CD4-positive, CD25-positive, alpha-beta regulatory T cell (primary cell): ENCODE measurements around the gene PMEPA1. TPM values are rescaled to one million over a fixed set of nuclear protein-coding genes. Genes with fewer than 3 reads are reported as not detected.
A peak's percentile ranks its signal among the peaks of the same experiment; 100 is the strongest.

Source experiments
- ATAC-seq, 2 donors: fragments of 150-1000 bp; cut with Tn5 transposase; one replicate each; pipeline ENCODE4 v1.10.0; 2021; ENCODE audit warnings: low read depth in 2 of 2, moderate number of reproducible peaks in 2 of 2, moderate library complexity in 1 of 2
- DNase-seq, 3 donors: peaks; one replicate each; pipeline versions ENCODE4 v3.0.0 to v3.0.0-alpha.2; 2012 to 2022; ENCODE audit warnings: mixed read lengths in 1 of 3
- H3K27ac ChIP-seq: one replicate; pipeline ENCODE4 v1.7.0; 2013; ENCODE audit warnings: mild to moderate bottlenecking, low read length; ENCODE audit not compliant: insufficient read depth, poor library complexity, severe bottlenecking
- H3K27me3 ChIP-seq: one replicate; pipeline ENCODE4 v1.7.0; 2013; ENCODE audit warnings: low read length; ENCODE audit not compliant: control insufficient read depth, insufficient read depth
- H3K36me3 ChIP-seq: one replicate; pipeline ENCODE4 v1.7.0; 2013; ENCODE audit warnings: mild to moderate bottlenecking, low read length, moderate library complexity; ENCODE audit not compliant: control insufficient read depth, insufficient read depth
- H3K4me1 ChIP-seq: 2 replicates; pipeline ENCODE4 v1.7.0; 2013; ENCODE audit warnings: mild to moderate bottlenecking, low read length; ENCODE audit not compliant: insufficient read depth, control insufficient read depth, poor library complexity, severe bottlenecking
- H3K4me3 ChIP-seq: one replicate; pipeline ENCODE4 v1.7.0; 2013; ENCODE audit warnings: low read depth, mild to moderate bottlenecking, low read length, moderate library complexity
- H3K9me3 ChIP-seq, 2 experiments: 1 replicate in 1 of 2; 2 replicates in 1 of 2; pipeline ENCODE4 v1.7.0; 2013; ENCODE audit warnings: low read length in 2 of 2, mild to moderate bottlenecking in 1 of 2, moderate library complexity in 1 of 2; ENCODE audit not compliant: control insufficient read depth in 2 of 2
- H3K27ac Mint-ChIP-seq, 3 donors: one replicate each; pipeline ENCODE4 v1.8.0; 2020 to 2022; ENCODE audit warnings: mild to moderate bottlenecking in 3 of 3, mixed read lengths in 3 of 3, moderate library complexity in 2 of 3
- H3K27me3 Mint-ChIP-seq: one replicate; pipeline ENCODE4 v1.8.0; 2022; ENCODE audit warnings: mild to moderate bottlenecking, mixed read lengths
- H3K36me3 Mint-ChIP-seq: one replicate; pipeline ENCODE4 v1.8.0; 2020; ENCODE audit warnings: mixed read lengths
- H3K4me1 Mint-ChIP-seq, 4 donors: one replicate each; pipeline ENCODE4 v1.8.0; 2020 to 2022; ENCODE audit warnings: mixed read lengths in 4 of 4, mild to moderate bottlenecking in 1 of 4
- H3K4me3 Mint-ChIP-seq, 4 donors: one replicate each; pipeline ENCODE4 v1.8.0; 2020 to 2022; ENCODE audit warnings: mild to moderate bottlenecking in 4 of 4, mixed read lengths in 4 of 4, moderate library complexity in 3 of 4
- H3K9me3 Mint-ChIP-seq, 7 donors: one replicate each; pipeline ENCODE4 v1.8.0; 2020 to 2022; ENCODE audit warnings: mixed read lengths in 7 of 7, mild to moderate bottlenecking in 3 of 7, moderate library complexity in 2 of 7
- polyA plus RNA-seq, 4 donors: library from polyadenylated mRNA; unstranded; fragments of 300-500 nt; fragmentation: Illumina TruSeq; gene quantifications; one replicate each; pipeline ENCODE4 v1.2.3, GENCODE V29; 2021
- total RNA-seq: library from RNA; stranded (reverse); gene quantifications from one replicate; pipeline ENCODE4 v1.2.3, GENCODE V29; 2022

The PMEPA1 gene
- total and polyA plus RNA-seq, 5 donors from 2014 or later = 0.36 to 4.0 (median 0.86) TPM

- Mint-ChIP-seq H3K27ac (no peak overlapping the region), H3K36me3 (no peaks in the 10 kb centered on the region), H3K27me3 (no peaks in the 10 kb centered on the region), H3K9me3 (no peaks in the 10 kb centered on the region), H3K4me1 (peaks cover 0 to 4% (median under 1%) of the 10 kb centered on the region in 4 donors), H3K4me3 (no peak overlapping the region)
- Histone ChIP-seq H3K27ac (no peak overlapping the region), H3K9me3 (no peaks in the 10 kb centered on the region), H3K36me3 (no peaks in the 10 kb centered on the region), H3K4me3 (no peak overlapping the region), H3K27me3 (no peaks in the 10 kb centered on the region), H3K4me1 (no peaks in the 10 kb centered on the region)
- DNase-seq = no peak
- no peak for ATAC-seq
Observed at GRCh38 chr20:57671662-57672061, 38.2 kb downstream of the PMEPA1 start.

- no peak for DNase-seq
- no peak overlapping the region for H3K27ac ChIP-seq
- peaks cover 0 to 4% (median 0%) of the 10 kb centered on the region in 4 donors for H3K4me1 Mint-ChIP-seq
- H3K4me1 ChIP-seq = no peaks in the 10 kb centered on the region
- no peak for ATAC-seq
- H3K36me3 Mint-ChIP-seq = no peaks in the 10 kb centered on the region
- no peaks in the 10 kb centered on the region for H3K36me3 ChIP-seq
- no peaks in the 10 kb centered on the region for H3K9me3 ChIP-seq
- H3K27me3 Mint-ChIP-seq = no peaks in the 10 kb centered on the region
- H3K27me3 ChIP-seq = no peaks in the 10 kb centered on the region
- no peak overlapping the region for H3K4me3 ChIP-seq
- no peak overlapping the region for H3K4me3 Mint-ChIP-seq
- no peak overlapping the region for H3K27ac Mint-ChIP-seq
- H3K9me3 Mint-ChIP-seq = no peaks in the 10 kb centered on the region
Observed at GRCh38 chr20:57671072-57671391, 38.8 kb downstream of the PMEPA1 start.

GRCh38 chr20:57670288-57671071, 39.3 kb downstream of the PMEPA1 start:
- Histone ChIP-seq H3K27me3 (no peaks in the 10 kb centered on the region), H3K4me1 (no peaks in the 10 kb centered on the region), H3K9me3 (no peaks in the 10 kb centered on the region), H3K4me3 (no peak overlapping the region), H3K36me3 (no peaks in the 10 kb centered on the region), H3K27ac (no peak overlapping the region)
- H3K36me3 Mint-ChIP-seq = no peaks in the 10 kb centered on the region
- no peak overlapping the region for H3K4me3 Mint-ChIP-seq
- H3K4me1 Mint-ChIP-seq = peaks cover 0 to 4% (median 0%) of the 10 kb centered on the region in 4 donors
- DNase-seq (no peak), ATAC-seq (no peak)
- H3K27ac Mint-ChIP-seq = no peak overlapping the region
- H3K27me3 Mint-ChIP-seq = no peaks in the 10 kb centered on the region
- H3K9me3 Mint-ChIP-seq = no peaks in the 10 kb centered on the region

- Histone ChIP-seq H3K36me3 (no peaks in the 10 kb centered on the region), H3K27ac (no peak overlapping the region), H3K9me3 (no peaks in the 10 kb centered on the region), H3K4me3 (no peak overlapping the region), H3K27me3 (no peaks in the 10 kb centered on the region), H3K4me1 (no peaks in the 10 kb centered on the region)
- Mint-ChIP-seq H3K4me3 (peak overlapping the region in 1 of 4 donors; percentile 64), H3K27me3 (no peaks in the 10 kb centered on the region), H3K9me3 (no peaks in the 10 kb centered on the region), H3K36me3 (no peaks in the 10 kb centered on the region), H3K4me1 (peaks cover 0 to 4% (median 0%) of the 10 kb centered on the region in 4 donors), H3K27ac (no peak overlapping the region)
- ATAC-seq = no peak
- no peak for DNase-seq
Observed at GRCh38 chr20:57669632-57670031, 40.2 kb downstream of the PMEPA1 start.

- no peaks in the 10 kb centered on the region for H3K36me3 Mint-ChIP-seq
- ATAC-seq = no peak
- no peaks in the 10 kb centered on the region for H3K27me3 Mint-ChIP-seq
- Histone ChIP-seq H3K27me3 (no peaks in the 10 kb centered on the region), H3K36me3 (no peaks in the 10 kb centered on the region), H3K4me1 (no peaks in the 10 kb centered on the region), H3K27ac (no peak overlapping the region), H3K4me3 (no peak overlapping the region), H3K9me3 (no peaks in the 10 kb centered on the region)
- no peak overlapping the region for H3K27ac Mint-ChIP-seq
- DNase-seq = no peak
- H3K9me3 Mint-ChIP-seq = no peaks in the 10 kb centered on the region
- H3K4me3 Mint-ChIP-seq = no peak overlapping the region
- H3K4me1 Mint-ChIP-seq = peaks cover 0 to 4% (median 0%) of the 10 kb centered on the region in 4 donors
Observed at GRCh38 chr20:57667924-57668782, 41.7 kb downstream of the PMEPA1 start.

GRCh38 chr20:57667388-57667787, 42.4 kb downstream of the PMEPA1 start:
- DNase-seq (no peak), ATAC-seq (no peak)
- no peaks in the 10 kb centered on the region for H3K27me3 ChIP-seq
- H3K27ac Mint-ChIP-seq = no peak overlapping the region
- no peaks in the 10 kb centered on the region for H3K27me3 Mint-ChIP-seq
- H3K4me3 ChIP-seq = no peak overlapping the region
- no peaks in the 10 kb centered on the region for H3K9me3 Mint-ChIP-seq
- no peaks in the 10 kb centered on the region for H3K36me3 ChIP-seq
- no peaks in the 10 kb centered on the region for H3K36me3 Mint-ChIP-seq
- H3K27ac ChIP-seq = no peak overlapping the region
- H3K4me1 ChIP-seq = no peaks in the 10 kb centered on the region
- no peak overlapping the region for H3K4me3 Mint-ChIP-seq
- no peaks in the 10 kb centered on the region for H3K9me3 ChIP-seq
- peaks cover 0 to 7% (median 0%) of the 10 kb centered on the region in 4 donors for H3K4me1 Mint-ChIP-seq

GRCh38 chr20:57666834-57667157, 43.0 kb downstream of the PMEPA1 start:
- Histone ChIP-seq H3K36me3 (no peaks in the 10 kb centered on the region), H3K27me3 (no peaks in the 10 kb centered on the region), H3K27ac (no peak overlapping the region), H3K4me1 (no peaks in the 10 kb centered on the region), H3K9me3 (no peaks in the 10 kb centered on the region), H3K4me3 (no peak overlapping the region)
- Mint-ChIP-seq H3K4me1 (peaks cover 0 to 3% (median 0%) of the 10 kb centered on the region in 4 donors), H3K4me3 (no peak overlapping the region), H3K27me3 (no peaks in the 10 kb centered on the region), H3K9me3 (no peaks in the 10 kb centered on the region), H3K36me3 (no peaks in the 10 kb centered on the region), H3K27ac (peak overlapping the region in 1 of 3 donors; percentile 60)
- ATAC-seq = no peak
- DNase-seq = no peak
